ENCODE measurements around the gene ASPSCR1. TPM values are rescaled to one million over a fixed set of nuclear protein-coding genes. Genes with fewer than 3 reads are reported as not detected.
"Not testable (repeated sequence)": the region's sequence is repeated elsewhere in the genome, so short reads cannot be mapped to it uniquely, and the experiment has no call there.

ASPSCR1 gene
- total RNA-seq, 4 donors from 2014 or later, result 21.0 to 61.7 (median 41.3) TPM

DNA sequence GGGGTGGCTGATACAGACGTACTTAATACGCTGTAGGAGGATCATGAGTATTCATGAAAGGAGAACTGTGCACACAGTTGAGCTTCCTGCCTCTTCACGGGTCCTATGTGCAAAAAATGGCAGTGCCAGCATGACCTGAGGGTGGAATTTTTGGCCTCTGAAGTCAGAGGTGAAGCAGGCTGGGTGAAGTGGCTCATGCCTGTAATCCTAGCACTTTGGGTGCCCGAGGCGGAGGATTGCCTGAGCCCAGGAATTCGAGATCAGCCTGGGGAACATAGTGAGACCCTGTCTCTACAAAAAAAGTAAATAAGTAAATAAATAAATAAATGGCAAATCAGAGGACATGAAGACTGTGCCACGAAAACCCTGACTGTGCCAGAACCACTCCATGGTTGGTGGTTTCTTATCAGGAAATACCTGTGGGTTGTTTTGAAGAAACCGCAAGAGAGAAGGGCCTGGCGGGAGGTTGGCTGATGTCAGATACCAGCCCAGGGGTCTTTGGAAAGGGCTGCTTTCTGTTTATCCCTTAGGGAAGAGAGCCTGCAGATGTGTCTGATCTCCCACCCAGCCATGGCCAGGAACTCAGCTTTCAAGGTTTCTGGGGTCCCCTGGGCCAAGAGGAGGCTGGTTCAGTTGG lies 3.4 kb downstream of the ASPSCR1 start:
- DNase-seq, result no peak
- Histone ChIP-seq H3K9me3 (no peaks in the 10 kb centered on the region), H3K4me3 (no peak overlapping the region), H3K4me1 (peaks cover 0 to 19% (median 13%) of the 10 kb centered on the region in 4 donors), H3K27ac (no peak overlapping the region), H3K36me3 (no peaks in the 10 kb centered on the region), H3K27me3 (no peaks in the 10 kb centered on the region)
- no peak for TF ChIP-seq POLR2AphosphoS5 (IDR thresholded peaks at IDR 0.05)
- TF ChIP-seq, protein P1, sequence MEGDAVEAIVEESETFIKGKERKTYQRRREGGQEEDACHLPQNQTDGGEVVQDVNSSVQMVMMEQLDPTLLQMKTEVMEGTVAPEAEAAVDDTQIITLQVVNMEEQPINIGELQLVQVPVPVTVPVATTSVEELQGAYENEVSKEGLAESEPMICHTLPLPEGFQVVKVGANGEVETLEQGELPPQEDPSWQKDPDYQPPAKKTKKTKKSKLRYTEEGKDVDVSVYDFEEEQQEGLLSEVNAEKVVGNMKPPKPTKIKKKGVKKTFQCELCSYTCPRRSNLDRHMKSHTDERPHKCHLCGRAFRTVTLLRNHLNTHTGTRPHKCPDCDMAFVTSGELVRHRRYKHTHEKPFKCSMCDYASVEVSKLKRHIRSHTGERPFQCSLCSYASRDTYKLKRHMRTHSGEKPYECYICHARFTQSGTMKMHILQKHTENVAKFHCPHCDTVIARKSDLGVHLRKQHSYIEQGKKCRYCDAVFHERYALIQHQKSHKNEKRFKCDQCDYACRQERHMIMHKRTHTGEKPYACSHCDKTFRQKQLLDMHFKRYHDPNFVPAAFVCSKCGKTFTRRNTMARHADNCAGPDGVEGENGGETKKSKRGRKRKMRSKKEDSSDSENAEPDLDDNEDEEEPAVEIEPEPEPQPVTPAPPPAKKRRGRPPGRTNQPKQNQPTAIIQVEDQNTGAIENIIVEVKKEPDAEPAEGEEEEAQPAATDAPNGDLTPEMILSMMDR (IDR thresholded peaks at IDR 0.05), result no peak
- intact Hi-C loops (cut with DNase I; ENCODE audit: low total_unique reads) (no loop called here), in situ Hi-C loops (cut with MboI; ENCODE audit: low pct_ligation_motif_present in 1 of 4, low pct_unique_long_range_greater_than_20kb in 1 of 4, low sequenced_read_pairs in 3 of 4) (no loop called here)
- WGBS, 2 donors (ENCODE audit: low coverage in 1 of 2), result 73 to 83% methylated on average over 7 to 9 of the region's 9 CpGs

DNA sequence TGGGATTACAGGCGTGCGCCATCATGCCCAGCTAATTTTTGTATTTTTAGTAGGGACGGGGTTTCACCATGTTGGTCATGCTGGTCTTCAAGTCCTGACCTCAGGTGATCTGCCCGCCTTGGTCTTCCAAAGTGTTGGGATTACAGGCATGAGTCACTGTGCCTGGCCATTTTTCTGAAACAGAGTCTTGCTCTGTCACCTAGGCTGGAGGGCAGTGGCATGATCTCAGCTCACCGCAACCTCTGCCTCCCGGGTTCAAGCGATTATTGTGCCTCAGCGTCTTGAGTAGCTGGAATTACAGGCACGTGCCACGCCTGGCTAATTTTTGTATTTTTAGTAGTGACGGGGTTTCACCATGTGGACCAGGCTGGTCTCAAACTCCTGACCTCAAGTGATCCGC lies 4.1 kb downstream of the ASPSCR1 start:
- not testable (repeated sequence) for H3K27ac ChIP-seq

DNA sequence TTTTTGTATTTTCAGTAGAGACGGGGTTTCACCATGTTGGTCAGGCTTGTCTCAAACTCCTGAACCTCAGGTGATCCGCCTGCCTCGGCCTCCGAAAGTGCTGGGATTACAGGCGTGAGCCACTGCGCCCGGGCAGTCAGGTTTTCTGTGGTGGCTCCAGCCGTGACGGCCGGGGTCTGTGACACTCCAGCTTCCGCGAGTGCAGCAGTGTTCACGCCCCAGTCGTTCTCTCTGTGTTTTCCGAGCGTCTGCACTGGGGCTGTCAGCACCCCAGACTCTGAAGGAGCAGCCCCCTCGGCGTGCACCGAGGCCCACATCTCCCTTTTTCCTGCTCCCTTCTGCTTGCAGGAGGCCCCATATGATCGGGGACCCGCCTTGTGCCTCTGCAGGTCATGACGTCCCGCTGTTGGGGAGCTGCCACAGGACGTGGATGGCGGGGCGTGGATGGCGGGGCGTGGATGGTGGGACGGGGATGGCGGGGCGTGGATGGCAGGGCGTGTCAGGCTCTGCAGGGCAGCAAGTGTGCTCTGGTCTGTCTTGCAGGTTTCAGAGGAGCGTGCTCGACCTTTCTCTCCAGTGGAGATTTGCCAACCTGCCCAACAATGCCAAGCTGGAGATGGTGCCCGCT lies 5.7 kb downstream of the ASPSCR1 start:
- Histone ChIP-seq H3K9me3 (no peaks in the 10 kb centered on the region), H3K27me3 (no peaks in the 10 kb centered on the region), H3K4me1 (peaks cover 0 to 9% (median 6%) of the 10 kb centered on the region in 4 donors), H3K4me3 (no peak overlapping the region), H3K27ac (no peak overlapping the region), H3K36me3 (no peaks in the 10 kb centered on the region)
- in situ Hi-C loops (cut with MboI; ENCODE audit: low pct_ligation_motif_present in 1 of 4, low pct_unique_long_range_greater_than_20kb in 1 of 4, low sequenced_read_pairs in 3 of 4), result no loop called here
- WGBS, 2 donors (ENCODE audit: low coverage in 1 of 2), result 89 to 93% methylated on average over 3 to 32 of the region's 35 CpGs
- DNase-seq, result no peak
- TF ChIP-seq POLR2A (IDR thresholded peaks at IDR 0.05) (no peak), POLR2AphosphoS5 (IDR thresholded peaks at IDR 0.05) (no peak), EP300 (IDR thresholded peaks at IDR 0.05; ENCODE audit: low read depth) (no peak)
- TF ChIP-seq, protein P1 (IDR thresholded peaks at IDR 0.05), result no peak
- intact Hi-C loops (cut with DNase I; ENCODE audit: low total_unique reads), result no loop called here

More for the DNA sequence above, 4.1 kb downstream of the ASPSCR1 start:
- 98 to 100% methylated on average over 1 to 12 of the region's 12 CpGs for WGBS, 2 donors (ENCODE audit: low coverage in 1 of 2)
- H3K4me1 ChIP-seq, result peaks cover 0 to 17% (median 12%) of the 10 kb centered on the region in 4 donors
- H3K36me3 ChIP-seq; in situ Hi-C loops (cut with MboI; ENCODE audit: low pct_ligation_motif_present in 1 of 4, low pct_unique_long_range_greater_than_20kb in 1 of 4, low sequenced_read_pairs in 3 of 4); H3K9me3 ChIP-seq; intact Hi-C loops (cut with DNase I; ENCODE audit: low total_unique reads); H3K4me3 ChIP-seq; H3K27me3 ChIP-seq; DNase-seq: not testable (repeated sequence)

DNA sequence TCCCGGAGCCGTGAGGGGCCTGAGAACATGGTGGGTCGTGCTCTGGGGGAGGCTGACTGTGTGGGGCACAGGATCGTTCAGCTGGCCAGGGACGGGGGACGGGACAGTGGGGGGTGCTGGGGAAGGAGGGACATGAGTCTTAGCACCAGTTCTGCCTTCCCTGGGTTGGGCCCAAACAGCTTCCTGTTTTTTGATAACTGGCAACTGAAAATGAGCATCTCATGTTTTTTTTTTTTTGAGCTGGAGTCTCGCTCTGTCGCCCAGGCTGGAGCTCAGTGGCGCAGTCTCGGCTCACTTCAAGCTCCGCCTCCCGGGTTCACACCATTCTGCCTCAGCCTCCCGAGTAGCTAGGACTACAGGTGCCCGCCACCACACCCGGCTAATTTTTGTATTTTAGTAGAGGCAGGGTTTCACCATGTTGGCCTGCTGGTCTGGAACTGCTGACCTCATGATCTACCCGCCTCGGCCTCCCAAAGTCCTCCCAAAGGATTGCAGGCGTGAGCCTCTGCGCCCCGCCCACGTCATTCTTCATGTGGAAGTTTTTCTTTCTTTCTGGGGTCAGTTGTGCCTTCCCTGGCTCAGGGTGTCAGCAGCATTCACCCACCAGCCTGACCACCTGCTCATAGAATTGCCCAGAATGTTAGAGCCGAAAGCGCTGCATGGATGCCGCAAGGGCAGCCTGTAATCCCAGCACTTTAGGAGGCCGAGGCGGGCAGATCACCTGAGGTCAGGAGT lies 6.4 kb downstream of the ASPSCR1 start:
- no peak for DNase-seq
- in situ Hi-C loops (cut with MboI; ENCODE audit: low pct_ligation_motif_present in 1 of 4, low pct_unique_long_range_greater_than_20kb in 1 of 4, low sequenced_read_pairs in 3 of 4), result no loop called here
- intact Hi-C loops (cut with DNase I; ENCODE audit: low total_unique reads), result no loop called here
- no peaks in the 10 kb centered on the region for H3K27me3 ChIP-seq
- peaks cover 0 to 2% (median 0%) of the 10 kb centered on the region in 4 donors for H3K4me1 ChIP-seq
- TF ChIP-seq POLR2AphosphoS5 (IDR thresholded peaks at IDR 0.05) (no peak), EP300 (IDR thresholded peaks at IDR 0.05; ENCODE audit: low read depth) (no peak), POLR2A (IDR thresholded peaks at IDR 0.05) (no peak)
- TF ChIP-seq, protein P1 (IDR thresholded peaks at IDR 0.05), result no peak
- H3K27ac ChIP-seq, result no peak overlapping the region
- H3K9me3 ChIP-seq, result no peaks in the 10 kb centered on the region
- no peaks in the 10 kb centered on the region for H3K36me3 ChIP-seq
- H3K4me3 ChIP-seq, result no peak overlapping the region
- WGBS, 2 donors (ENCODE audit: low coverage in 1 of 2), result 88 to 95% methylated on average over 7 to 26 of the region's 26 CpGs

Measured in transverse colon (tissue), 4 donors.